Right forelimb (tissue), 1 donor: ENCODE results near the gene HLA-DMA.

Experiments used
- DNase-seq: peaks from one replicate; pipeline ENCODE4 v3.0.0-alpha.2; 2018

HLA-DMA gene

DNA sequence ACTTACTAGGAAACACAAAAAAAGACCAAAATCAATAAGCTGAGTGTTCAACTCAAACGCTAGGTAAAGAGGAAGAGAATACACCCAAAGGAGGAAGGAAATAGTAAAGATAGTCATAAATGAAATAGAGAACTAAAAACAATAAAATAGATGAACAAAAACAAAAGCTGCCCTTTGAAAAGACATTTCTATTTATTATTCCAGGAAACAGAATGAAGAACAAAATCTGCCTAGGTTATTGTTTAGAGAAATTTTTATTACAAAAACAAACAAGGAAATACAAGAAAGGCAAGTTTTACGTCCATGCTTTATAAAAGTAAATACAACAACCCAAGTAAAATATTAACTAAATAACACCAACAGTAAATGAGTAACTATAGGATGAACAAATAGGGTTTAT lies 32.2 kb downstream of the HLA-DMA start:
- no peak for DNase-seq

DNA sequence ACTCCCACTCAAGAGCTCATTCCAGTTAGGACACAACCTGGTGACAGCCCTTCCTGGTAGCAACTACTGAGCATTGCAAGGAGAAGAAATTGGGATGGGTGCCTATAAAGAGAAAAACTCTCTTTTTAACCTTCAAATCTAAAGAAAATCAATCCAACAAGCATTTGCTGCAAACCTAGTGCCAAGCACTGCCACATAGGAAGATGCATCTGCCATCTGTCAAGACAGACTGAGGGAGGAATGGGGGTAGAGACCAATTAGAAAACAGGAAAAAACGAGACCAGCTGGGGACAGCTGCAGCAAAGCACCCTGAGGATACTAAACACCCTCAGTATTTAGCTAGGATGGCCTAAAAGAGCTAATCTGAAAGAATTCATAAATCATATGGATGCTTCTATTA lies 39.9 kb downstream of the HLA-DMA start:
- no peak for DNase-seq

DNA sequence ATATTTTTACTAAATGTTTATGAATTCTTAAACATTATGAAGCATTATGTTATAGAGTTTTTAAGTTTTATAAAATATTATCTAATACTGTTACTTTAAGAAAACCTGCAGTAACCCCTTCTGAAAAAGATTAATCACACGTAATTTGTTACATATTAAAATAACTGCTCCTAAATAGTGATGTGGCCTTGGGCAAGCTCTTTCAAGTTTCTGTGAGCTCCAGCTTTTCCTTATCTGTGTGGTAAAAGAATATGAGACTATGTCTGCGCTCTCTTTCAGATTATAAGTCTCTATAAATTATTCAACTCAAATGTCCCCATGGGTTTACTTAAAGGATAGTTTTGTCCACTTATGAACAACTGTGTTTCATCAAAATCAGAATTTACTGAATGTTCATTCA lies 44.0 kb downstream of the HLA-DMA start:
- DNase-seq, result no peak

DNA sequence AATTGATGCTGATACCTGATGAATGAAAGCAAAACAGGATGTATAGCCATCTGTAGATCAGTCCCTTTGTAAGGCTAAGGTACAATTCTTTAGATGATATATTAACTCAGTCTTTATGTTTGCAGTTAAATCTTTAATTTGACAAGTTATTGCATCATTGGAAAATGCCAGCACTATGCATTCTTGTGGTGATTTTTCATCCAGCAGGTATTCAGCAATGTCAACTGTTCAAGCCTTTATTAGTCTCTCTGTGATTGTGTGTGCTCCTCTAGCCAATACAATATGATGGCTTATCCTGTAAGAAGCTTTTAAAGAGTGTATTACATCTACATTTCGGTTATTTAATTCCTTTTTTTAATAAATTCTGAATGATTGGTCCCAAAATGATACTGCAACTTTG lies 46.4 kb downstream of the HLA-DMA start:
- no peak for DNase-seq

DNA sequence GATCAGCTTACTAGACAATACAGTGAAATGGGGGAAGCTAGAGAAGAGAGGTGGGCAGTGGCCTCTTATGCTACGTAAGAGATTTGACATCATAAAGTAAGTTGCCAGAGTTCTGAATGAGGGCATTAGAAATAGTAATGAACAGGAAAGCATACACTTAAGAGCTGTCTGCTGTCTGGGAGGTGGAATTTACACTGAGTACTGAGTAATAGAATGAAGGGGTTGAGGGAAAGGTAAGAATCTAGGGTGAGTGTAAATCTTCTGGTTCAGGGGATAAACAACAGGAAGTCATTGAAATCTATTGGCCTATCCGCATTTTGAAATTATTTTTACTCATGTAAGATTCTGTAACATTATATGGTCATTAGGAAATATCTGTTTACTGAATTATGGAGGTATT lies 47.8 kb downstream of the HLA-DMA start:
- no peak for DNase-seq

DNA sequence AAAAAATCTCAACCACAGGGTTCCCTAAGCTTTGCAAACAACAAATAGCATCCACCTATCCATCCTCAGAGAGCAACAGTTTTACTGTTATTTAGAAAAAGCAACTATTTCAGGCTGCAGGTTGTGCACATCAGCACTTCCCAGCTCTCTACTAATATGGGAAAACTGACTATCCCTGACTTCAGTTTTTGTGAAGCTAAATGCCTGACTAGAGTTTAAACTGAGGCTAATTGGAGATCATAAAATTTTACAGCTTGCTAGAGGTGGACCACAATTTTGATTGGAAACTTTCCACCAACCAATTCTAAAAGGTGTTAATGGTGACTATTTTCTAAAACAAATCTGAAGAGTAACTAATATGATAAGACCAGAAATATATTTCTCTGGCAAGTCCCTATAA lies 48.9 kb downstream of the HLA-DMA start:
- DNase-seq, result no peak
